LoVo (cell line): ENCODE results near the gene SLC22A13.
"Not testable (repeated sequence)": the region's sequence is repeated elsewhere in the genome, so short reads cannot be mapped to it uniquely, and the experiment has no call there.

Source experiments
- DNase-seq: peaks from one replicate; pipeline ENCODE4 v3.0.0-alpha.2; 2016; ENCODE audit warnings: low spot score

Gene SLC22A13

DNA sequence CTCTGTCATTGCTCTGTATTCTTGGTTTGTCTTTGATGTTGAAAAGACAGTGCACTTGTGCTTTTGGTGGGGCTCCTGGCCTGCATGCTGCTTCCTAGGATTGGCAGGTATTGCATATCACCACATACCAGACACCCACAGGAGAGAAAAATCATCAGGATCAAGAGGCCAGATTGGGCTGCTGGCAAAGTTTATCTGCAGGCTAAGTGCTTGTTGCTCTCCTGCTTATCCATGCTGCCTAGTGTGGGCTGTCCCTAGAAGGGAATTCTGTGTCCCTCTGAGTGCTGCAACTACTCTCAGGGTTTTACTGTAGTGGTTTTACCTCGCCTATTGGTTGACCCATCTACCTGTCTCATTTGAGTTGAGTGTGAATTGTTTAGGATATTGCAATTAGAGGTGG, 833 bp upstream of the SLC22A13 start:
- no peak for DNase-seq

DNA sequence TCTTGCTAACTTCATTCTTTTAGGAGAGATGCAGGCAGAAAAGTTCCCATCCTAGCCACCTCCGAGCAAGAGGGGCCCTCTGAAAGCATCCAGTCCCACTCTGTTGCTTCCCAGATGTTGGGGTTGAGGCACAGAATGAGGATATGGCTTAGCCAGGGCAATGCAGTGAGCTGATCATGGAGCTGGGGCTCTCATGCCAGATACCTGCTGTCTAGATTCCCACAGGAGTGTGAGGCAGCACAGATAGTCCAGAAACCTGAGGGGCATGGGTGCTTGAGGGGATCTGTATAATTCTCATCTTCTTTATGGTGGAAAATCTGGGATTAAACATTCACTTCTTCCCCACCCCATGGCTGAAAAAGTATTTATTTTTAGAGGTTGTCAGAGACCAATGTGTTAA, 1.2 kb downstream of the SLC22A13 start:
- DNase-seq = no peak

DNA sequence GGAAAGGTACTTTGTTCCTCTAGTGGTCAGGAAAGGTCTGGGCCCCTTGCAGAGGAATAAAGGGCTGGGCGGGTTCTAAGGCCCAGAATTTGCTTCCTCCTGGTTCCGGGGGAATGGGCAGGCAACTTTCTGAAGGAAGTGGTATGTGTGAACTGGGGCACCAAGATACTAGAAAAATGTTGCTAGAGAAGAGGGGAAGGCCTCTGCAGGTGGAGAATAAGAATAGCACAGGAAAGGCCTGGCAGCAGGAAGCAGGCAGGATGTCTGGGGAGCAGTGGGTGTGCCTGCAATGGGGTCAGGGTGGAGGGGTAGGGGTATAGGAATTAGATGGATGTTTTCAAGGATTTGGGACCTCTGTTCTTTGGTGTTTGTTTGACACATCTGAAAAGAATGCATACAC, 2.0 kb downstream of the SLC22A13 start:
- no peak for DNase-seq

DNA sequence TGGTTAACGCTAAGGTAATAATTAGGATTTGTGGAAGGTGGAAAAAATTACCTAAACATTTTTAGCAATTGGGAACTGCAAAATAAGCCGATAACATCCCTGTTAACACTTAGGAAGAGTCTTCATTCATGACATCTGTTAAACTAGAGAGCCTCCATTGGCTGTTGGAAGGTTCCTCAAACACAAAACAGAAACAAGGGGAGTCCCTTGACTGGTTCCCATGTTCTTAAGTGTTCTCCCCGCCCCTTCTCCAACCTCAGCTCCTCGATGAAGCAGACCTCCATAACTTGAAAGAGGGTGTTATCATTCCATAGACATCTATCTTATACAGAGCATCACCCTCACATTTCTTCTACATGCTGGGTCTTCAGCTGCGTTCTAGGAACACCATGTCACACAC, 2.5 kb downstream of the SLC22A13 start:
- no peak for DNase-seq

DNA sequence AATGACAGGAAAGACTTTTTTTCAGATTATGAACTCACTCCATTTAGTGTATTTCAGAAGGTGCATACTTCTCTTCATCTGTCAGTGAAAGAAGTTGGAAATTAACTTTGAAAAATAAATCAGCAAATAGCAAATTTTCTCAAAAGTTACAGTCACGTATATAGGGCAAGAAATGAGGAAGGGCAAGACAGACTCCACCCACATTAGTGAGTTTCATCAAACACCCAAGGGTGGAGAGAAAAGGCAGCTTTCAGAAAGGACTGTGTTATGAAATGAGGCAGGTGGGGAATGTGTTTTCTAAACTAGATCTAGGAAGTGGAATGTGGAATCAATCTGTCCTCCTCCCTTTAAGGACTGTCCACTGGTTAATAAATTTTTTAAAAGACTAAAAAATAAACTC, 2.9 kb downstream of the SLC22A13 start:
- no peak for DNase-seq

DNA sequence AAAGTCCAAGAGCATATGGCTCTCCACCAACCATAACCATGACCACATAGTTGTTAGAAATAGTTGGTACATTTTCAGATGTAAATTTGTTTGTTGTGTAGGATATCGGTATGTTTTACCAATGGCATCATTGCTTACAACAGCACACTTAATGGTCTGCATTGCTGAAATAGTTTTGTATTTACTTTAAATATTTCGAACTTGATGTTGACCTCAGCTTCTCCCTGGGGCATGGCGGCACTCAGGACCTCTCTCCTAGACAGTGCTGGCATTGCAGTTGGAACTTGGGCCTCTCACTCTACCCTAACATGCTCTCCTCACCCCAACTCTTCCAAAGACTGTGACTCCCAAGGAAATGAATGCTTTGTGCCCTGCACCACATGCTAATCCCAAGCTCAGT, 5.0 kb downstream of the SLC22A13 start:
- DNase-seq = no peak

DNA sequence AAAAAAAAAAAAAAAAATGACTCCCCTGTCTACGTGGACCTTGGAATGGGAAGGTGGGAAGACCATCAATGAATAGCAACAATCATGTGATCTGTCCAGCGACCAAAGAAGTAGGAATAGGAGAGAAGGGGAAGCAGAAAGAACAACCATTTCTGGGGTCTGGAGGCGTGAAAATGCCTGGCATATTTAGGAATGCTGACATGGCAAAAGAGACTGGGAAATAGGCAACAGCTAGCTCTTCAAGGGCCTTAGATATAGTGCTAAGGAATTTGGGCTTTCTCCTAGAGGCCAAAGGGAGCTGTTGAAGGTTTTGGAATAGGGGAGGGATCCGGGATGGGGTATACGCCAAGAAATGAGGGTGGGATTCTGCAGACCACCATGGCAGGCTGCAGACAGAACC, 5.9 kb downstream of the SLC22A13 start:
- no peak for DNase-seq

DNA sequence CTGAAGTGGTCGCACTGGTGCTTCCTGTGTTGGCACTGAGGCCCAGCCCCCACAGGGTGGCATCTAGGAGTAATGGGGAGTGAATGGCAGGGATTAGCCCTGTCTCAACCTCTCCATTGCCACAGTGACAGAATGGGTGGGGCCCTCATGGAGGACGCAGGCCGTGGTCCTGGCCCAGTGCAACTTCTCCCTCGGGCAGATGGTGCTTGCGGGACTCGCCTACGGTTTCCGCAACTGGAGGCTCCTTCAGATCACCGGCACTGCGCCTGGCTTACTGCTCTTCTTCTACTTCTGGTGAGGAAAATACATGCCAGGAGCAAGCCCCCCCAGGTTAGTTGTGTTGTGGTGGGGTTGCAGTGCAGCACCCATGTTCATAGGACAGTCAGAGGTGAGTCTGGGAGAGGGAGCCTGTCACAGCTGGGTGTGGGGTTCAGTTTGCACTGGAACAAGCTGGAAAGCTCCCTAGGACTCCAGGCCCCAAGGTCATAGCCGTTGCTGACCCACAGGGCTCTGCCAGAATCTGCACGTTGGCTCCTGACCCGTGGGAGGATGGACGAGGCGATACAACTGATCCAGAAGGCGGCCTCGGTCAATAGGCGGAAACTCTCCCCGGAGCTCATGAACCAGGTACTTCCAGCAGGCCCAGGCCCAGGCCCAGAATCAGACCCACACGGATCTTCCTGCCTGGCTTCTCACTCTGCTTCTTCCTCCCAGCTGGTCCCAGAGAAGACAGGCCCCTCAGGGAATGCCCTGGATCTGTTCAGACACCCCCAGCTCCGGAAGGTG, 9.4 kb downstream of the SLC22A13 start:
- no peak for DNase-seq

DNA sequence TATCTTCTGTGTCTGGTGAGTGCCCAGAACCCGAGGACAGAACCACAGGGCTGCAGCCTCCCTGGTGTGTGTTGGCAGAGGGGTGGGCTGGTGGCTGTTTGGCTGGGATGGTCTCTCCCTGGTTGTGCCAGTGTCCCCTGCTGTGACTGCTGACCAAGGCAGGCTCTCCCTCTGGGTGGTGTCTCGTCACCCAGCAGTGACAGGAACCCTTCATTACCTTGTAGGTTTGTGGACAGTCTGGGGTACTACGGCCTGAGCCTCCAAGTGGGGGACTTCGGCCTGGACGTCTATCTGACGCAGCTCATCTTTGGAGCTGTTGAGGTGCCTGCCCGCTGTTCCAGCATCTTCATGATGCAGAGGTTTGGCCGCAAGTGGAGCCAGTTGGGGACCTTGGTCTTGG, 10.0 kb downstream of the SLC22A13 start:
- DNase-seq = no peak

DNA sequence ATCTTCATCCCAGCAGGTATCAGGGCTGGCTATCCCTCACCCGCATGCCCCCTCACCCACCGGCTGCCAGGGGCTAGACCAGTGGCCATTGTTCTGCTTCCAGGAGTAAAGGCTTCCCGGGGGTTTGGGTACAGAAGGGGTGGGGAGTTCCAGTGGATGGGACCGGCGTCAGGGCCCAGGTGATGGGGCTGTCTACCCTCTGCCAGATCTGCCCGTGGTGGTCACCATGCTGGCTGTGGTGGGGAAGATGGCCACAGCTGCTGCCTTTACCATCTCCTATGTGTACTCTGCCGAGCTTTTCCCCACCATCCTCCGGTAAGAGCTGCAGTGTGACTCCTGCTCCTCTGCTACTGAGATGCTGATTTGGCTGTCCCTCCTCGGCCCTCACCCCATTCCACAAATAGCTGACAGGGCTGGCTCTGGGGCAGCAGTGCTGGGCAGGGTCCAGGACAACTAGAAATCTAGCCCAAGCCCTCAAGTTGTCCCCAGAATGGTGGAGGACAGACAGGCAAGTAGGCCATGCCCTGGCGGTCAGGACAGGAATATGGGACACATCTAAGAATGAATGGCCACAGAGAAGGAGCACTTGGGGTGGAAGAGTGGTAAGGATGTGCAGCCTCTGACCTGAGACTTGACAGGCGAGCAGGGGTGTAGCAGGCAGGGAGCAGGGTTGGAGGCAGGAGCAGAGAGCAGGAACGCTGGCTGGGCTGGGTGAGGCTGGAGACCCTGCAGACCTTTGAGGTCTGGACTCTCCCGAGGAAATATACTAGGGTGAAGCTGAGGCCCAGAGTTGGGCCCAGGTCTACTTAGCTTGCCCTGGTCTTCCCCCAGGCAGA, 10.7 kb downstream of the SLC22A13 start:
- no peak for DNase-seq

DNA sequence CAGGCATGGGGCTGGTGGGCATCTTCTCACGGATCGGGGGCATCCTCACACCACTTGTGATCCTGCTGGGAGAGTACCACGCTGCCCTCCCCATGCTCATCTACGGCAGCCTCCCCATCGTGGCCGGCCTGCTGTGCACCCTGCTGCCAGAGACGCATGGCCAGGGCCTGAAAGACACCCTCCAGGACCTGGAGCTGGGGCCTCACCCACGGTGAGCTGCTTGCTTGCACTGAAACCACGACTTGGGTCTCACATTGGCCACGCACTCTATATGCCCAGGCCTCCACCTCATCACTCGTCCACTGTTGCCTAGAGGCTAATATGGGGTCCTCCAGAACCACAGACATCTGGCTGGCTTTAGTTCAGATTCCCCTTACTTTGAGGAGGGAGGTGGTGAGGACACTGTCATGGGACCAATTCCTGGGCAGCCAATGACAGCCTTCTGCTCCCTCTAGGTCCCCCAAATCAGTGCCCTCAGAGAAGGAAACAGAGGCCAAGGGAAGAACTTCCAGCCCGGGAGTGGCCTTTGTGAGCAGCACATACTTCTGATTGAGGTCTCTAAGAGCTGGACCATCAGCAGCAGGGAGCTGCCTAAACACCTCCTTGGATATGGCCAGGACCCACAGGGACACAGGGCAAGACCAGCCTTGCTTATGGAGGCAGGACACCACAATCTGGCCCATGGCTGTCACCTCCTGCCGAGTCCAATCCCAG, 11.5 kb downstream of the SLC22A13 start:
- no peak for DNase-seq

DNA sequence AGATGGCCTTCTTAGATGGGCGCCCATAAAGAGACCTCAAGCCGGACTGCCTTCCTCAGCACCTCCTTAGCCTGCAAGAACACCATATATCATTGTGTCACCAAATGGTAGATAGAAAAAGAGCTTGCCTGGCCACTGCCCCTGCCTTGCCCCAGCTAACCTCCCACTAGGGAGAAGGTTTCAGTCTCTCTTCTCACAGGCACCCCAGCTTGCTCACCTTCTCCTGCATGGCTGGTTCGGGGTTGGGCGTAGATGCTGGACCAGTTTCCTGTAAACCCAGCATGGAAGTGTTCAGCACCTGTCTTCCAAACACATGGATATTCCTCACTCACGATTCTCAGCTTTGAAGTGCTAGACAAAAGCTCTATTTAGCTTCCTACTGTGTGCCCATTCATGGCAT, 13.2 kb downstream of the SLC22A13 start:
- DNase-seq = no peak

DNA sequence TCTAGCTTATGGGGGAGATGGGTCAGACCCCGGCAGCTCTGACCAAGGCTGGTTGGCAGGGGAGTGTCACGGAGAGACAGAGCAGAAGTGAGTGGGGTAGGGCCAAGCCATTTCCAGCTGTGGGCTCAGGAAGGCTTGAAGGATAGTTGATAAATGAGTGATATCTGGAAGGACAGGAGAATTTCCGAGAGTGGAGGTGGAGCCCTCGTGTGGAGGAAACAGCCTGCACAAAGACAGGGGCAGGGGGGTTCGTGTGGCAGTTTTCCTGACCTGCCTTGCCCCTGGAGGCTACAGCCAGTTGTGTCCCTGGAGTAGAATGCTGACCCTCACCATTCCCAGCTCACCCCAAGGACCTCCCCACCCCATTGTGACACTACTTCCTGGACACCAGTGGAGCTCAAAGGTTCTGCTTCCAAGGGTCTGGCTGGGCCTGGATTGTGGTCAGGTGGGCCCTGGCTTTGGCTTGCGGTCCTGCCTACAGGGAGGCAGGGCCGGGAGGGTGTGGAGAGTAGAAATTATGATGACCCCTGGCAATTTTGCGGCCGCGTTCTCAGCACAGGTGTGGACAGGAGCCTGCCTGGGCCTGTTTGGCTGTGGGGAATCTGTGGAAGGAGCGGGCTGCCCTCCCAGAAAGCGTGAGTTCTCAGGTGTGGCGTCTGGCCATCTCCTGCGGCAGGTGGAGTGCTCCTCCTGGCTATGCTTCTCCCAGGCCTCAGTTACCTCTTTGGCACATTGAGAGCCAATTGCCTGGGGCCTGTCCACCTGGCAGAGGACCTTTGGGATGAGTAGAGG, 16.5 kb downstream of the SLC22A13 start, which contains the start of gene SLC22A14:
Gene SLC22A14 (plus strand): TSS at position 400 of the 792 bp plus-strand sequence. CDS start 23,733 bp downstream, outside the sequence.
- no peak for DNase-seq

DNA sequence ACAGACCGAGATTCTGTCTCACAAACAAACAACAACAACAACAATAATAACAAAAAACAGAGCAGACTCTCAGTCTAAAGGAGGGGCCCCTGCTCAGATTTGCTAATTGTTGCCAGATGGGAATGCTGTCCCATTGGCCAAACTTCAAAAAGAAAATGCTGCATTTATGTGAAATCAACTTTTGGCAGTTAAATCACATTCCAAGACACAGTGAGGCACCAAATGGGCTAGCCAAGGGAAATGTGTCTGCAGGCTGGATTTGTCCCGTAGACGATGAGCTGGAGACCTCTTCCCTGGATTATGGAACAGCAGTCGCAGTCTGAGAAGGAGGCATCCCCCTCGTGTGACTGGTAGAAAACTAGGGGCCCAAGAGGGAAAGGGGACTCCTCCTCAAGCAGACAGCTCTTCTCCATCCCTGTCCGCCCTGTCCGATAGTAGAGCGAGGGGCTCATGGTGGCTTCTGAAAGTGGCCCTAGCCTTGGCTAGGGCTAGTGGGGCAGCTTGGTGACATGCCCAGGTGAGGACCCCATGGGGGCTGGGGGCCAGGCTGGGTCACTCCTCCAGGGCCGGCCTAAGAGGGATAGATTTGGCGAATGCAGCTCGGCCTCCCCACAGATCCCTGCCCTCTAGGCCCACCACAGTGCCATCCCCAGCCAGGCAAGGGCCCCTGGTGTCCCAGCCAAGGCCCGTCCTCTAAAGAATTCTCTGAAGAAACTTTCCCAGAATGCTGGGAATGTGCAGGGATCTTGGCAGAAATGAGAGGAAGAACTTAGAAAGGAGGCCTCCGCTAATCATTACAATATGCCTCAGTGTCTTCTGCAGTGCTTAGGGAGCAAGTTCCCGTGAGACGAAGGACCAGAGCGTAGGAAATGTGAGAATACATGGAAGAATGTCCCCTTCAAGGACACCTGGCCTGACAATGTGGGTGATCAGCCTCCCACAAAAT, 18.5 kb downstream of the SLC22A13 start:
- DNase-seq = no peak

DNA sequence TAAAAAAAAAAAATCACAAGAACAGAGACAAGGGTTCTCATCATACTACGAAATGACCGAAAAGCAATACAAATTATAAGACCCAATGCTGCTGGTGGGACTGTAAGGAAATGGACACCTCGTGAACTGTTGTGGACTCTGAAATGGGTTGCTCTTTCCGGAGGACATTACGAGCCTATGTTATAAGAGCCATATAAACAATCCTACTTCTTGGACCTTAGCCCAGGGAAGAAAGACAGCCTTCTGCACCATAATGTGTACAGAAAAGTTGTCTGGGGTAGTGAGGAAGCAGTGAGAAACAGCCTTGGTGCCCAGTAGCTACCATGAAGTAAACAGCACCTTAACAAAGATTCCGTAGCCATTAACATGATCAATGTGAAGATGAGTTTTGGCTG, 19.1 kb downstream of the SLC22A13 start:
- no peak for DNase-seq

DNA sequence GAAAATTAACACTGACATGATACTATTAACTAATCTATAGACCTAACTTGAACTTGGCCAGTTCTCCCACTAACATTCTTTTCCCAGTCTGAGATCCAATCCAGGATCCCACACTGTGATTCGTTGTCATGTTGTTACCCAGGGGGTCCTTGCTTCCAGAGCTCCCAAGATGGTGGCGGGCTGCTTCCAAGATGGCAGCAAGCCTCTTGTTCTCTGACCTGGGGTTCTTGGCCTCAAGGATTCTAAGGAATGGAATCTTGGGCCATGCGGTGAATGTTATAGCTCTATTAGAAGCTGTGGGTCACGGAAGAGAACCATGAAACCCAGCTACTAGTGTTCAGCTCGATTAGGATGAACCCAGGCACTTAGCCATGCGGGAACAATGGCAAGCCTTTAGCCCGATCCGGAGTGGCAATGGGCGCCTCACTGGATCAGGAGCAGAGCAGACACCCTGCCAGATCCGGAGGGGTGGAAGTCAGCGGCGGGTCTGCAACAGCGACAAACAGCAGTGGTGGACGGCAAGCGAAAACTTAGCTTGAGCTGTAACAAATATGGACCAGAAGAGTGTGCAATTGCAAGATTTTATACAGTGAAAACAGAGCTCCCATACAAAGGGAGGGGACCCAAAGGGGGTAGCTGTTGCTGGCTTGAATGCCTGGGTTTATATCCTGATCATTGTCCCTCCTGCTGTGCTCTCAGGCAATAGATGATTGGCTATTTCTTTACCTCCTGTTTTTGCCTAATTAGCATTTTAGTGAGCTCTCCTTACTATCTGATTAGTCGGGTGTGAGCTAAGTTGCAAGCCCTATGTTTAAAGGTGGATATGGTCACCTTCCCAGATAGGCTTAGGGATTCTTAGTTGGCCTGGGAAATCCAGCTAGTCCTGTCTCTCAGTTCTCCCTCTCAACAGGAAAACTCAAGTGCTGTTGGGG, 23.9 kb downstream of the SLC22A13 start:
- not testable (repeated sequence) for DNase-seq

DNA sequence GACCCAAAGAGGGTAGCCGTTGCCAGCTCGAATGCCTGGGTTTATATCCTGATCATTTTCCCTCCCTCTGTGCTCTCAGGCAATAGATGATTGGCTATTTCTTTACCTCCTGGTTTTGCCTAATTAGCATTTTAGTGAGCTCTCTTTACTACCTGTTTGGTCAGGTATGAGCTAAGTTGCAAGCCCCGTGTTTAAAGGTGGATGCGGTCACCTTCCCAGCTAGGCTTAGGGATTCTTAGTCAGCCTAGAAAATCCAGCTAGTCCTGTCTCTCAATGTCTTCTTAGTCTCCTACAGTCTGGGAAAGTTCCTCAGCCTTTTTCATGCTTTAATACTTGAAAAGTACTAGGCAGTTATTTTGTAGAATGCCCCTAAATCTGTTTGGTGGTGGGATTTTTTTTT, 31.4 kb downstream of the SLC22A13 start:
- DNase-seq = not testable (repeated sequence)

DNA sequence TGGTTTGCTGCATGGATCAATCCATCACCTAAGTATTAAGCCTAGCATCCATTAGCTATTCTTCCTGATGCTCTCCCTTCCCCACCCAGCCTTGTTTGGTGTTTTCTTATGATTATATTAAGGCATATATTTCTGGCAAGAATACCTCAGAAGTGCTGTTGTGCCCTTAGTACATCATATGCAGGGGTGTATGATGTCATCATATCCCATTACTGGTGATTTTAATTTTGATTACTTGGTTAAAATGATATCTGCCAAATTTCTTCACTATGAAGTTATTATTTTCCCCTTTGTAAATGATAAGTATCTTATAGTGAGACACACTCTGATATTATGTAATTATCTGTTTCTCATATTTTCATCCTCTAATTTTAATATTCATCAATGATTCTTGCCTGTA, 31.9 kb downstream of the SLC22A13 start:
- no peak for DNase-seq

DNA sequence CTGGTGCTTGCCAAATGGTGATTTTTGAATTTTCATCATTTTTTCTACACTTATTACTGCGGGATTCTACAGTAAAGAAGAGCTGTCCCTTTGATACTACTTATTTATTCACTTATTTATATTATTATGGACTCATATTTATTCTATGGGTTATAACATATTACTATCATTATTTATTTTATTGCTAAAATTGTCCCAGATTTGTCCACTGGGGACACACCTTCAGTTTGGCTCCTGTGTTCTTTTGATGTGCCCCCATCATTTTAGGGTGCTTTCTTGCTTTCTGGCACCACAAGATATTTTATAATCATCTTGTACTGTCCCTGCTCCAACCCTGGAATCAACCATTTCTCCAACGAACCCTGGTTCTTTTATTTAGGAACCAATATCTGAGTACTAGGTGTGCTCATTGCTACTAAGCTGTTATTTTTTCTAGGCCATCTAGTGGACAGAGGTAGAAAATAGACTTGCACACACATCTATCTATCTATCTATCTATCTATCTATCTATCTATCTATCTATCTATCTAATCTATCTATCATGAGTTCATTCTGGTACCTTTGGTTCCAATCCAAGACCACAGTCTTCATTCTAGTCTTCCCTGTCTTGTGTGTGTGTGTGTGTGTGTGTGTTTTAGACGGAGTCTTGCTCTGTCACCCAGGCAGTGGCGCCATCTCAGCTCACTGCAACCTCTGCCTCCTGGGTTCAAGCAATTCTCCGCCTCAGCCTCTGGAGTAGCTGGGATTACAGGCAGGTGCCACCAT, 32.5 kb downstream of the SLC22A13 start:
- peak; percentile 7 for DNase-seq
